ENCODE data around the gene GFOD1. TPM values are rescaled to one million over a fixed set of nuclear protein-coding genes. Genes with fewer than 3 reads are reported as not detected.
A peak's percentile ranks its signal among the peaks of the same experiment; 100 is the strongest.

Gene GFOD1
- total and polyA plus RNA-seq, 8 donors, result 0.76 to 29.4 (median 11.4) TPM

DNA sequence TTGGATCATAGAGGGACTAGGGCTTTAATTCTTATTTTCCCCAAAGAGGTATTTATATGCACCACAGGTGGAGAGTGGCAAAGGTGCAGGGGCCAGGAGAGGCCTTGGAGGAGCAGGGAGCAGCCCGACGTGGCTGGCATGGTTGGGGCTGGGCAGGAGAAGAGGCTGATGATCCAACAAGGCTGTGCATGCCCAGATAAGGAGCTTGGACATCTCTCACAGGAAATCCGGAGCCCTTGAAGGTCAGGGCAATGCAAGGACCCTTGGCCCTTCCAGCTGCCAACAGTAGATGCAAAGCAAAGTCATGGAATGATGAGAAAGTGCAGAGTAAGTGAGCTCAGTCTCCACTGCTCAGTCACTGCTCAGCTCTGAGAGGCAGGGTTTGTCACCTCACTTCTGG lies 47.1 kb upstream of the GFOD1 start:
- intact Hi-C loops (cut with DNase I; ENCODE audit: low total_unique reads), result no loop called here
- H3K27me3 ChIP-seq, result no peaks in the 10 kb centered on the region
- WGBS, 5 donors, result 65 to 77% (median 76%) methylated on average over 3 of the region's 3 CpGs

GRCh38 chr6:13531956-13532355 lies 44.6 kb upstream of the GFOD1 start:
- Histone ChIP-seq H3K9me3 (no peaks in the 10 kb centered on the region), H3K4me1 (peaks cover 0 to 2% (median 0%) of the 10 kb centered on the region in 4 donors), H3K36me3 (no peaks in the 10 kb centered on the region), H3K27me3 (no peaks in the 10 kb centered on the region), H3K4me3 (no peak overlapping the region), H3K27ac (no peak overlapping the region)
- no peak for DNase-seq
- 42 to 51% (median 44%) methylated on average over 4 of the region's 4 CpGs for WGBS, 5 donors
- intact Hi-C loops (cut with DNase I; ENCODE audit: low total_unique reads), result no loop called here
- TF ChIP-seq POLR2A (IDR thresholded peaks at IDR 0.05), result no peak

More for the DNA sequence above, 47.1 kb upstream of the GFOD1 start:
- no peaks in the 10 kb centered on the region for H3K4me1 ChIP-seq
- H3K9me3 ChIP-seq, result no peaks in the 10 kb centered on the region
- TF ChIP-seq POLR2A (IDR thresholded peaks at IDR 0.05) (no peak), POLR2AphosphoS5 (IDR thresholded peaks at IDR 0.05) (no peak), EP300 (IDR thresholded peaks at IDR 0.05) (no peak), CTCF (IDR thresholded peaks at IDR 0.05) (no peak)
- no peak for DNase-seq
- H3K36me3 ChIP-seq, result no peaks in the 10 kb centered on the region
- H3K4me3 ChIP-seq, result no peak overlapping the region
- H3K27ac ChIP-seq, result no peak overlapping the region

DNA sequence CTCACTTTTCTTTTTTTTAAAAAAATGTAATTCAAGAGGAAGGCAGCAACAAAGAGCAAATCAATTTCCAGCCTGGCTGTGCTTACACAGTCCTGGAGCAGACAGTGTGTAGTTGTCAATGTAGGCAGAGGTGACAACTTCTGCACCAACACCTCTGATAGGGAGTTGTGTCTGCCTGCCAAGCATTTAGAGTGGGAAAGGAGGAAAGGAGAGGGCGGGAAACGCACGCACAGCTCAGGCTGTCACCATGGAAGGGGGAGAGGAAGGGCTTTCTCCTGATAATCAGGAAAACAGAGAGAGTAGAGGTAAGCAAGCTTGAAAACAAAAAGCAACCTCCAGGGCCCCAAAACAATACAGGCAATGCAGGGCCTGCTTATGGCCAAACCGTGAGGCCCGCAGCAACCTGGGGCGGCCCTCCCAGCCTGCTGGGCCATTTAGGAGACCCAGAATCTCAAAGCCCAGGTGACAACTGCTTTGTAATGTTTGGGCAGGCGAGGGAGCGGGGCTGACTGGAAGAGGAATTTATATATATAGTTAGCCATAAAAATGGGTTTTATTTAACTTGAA lies 41.5 kb upstream of the GFOD1 start:
- no peak for DNase-seq
- TF ChIP-seq CTCF (IDR thresholded peaks at IDR 0.05) (no peak), POLR2AphosphoS5 (IDR thresholded peaks at IDR 0.05) (no peak), EP300 (IDR thresholded peaks at IDR 0.05) (no peak), POLR2A (IDR thresholded peaks at IDR 0.05) (no peak)
- intact Hi-C loops (cut with DNase I; ENCODE audit: low total_unique reads), result no loop called here
- H3K9me3 ChIP-seq, result no peaks in the 10 kb centered on the region
- H3K27me3 ChIP-seq, result no peaks in the 10 kb centered on the region
- H3K4me3 ChIP-seq, result no peak overlapping the region
- H3K36me3 ChIP-seq, result no peaks in the 10 kb centered on the region
- peaks cover 0 to 10% (median 0%) of the 10 kb centered on the region in 4 donors for H3K4me1 ChIP-seq
- 72 to 91% (median 77%) methylated on average over 7 to 8 of the region's 8 CpGs for WGBS, 5 donors
- no peak overlapping the region for H3K27ac ChIP-seq

- Histone ChIP-seq H3K4me3 (no peak overlapping the region), H3K36me3 (no peaks in the 10 kb centered on the region), H3K4me1 (peaks cover 0 to 10% (median 0%) of the 10 kb centered on the region in 4 donors), H3K27ac (no peak overlapping the region), H3K27me3 (no peaks in the 10 kb centered on the region), H3K9me3 (no peaks in the 10 kb centered on the region)
- intact Hi-C loops (cut with DNase I; ENCODE audit: low total_unique reads), result no loop called here
- WGBS, 5 donors, result 58 to 72% (median 63%) methylated on average over 3 of the region's 3 CpGs
- no peak for TF ChIP-seq POLR2A (IDR thresholded peaks at IDR 0.05)
- peak in 1 of 7 experiments; percentile 12 for TF ChIP-seq CTCF (IDR thresholded peaks at IDR 0.05)
- TF ChIP-seq EP300 (IDR thresholded peaks at IDR 0.05), result no peak
- no peak for TF ChIP-seq POLR2AphosphoS5 (IDR thresholded peaks at IDR 0.05)
- DNase-seq, result no peak
Observed at GRCh38 chr6:13528232-13528631, 40.8 kb upstream of the GFOD1 start.

DNA sequence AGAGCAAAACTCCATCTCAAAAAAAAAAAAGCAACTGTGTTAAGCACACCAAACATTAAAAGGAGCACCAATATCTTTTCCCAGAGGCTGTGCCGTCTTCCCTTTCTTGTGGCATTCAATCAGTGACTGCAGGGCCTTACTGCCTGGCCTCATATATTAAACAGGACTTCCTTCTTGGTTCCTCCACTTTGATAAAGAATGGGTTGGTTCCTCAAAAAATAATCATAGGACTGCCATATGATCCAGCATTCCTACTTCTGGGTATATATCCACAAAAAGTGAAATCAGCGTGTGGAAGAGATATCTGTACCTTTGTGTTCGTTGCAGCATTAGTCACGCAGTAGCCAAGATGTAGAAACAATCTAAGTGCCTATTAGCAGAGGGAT lies 40.3 kb upstream of the GFOD1 start:
- H3K27ac ChIP-seq, result peak overlapping the region in 3 of 5 donors; percentile 42 to 59 (median 55)
- no peak overlapping the region for H3K4me3 ChIP-seq
- DNase-seq, result no peak
- TF ChIP-seq EP300 (IDR thresholded peaks at IDR 0.05) (no peak), CTCF (IDR thresholded peaks at IDR 0.05) (no peak), POLR2A (IDR thresholded peaks at IDR 0.05) (no peak), POLR2AphosphoS5 (IDR thresholded peaks at IDR 0.05) (no peak)
- H3K36me3 ChIP-seq, result no peaks in the 10 kb centered on the region
- 82 to 93% (median 89%) methylated on average over 4 of the region's 4 CpGs for WGBS, 5 donors
- intact Hi-C loops (cut with DNase I; ENCODE audit: low total_unique reads), result no loop called here
- no peaks in the 10 kb centered on the region for H3K27me3 ChIP-seq
- H3K9me3 ChIP-seq, result no peaks in the 10 kb centered on the region
- peaks cover 0 to 10% (median 0%) of the 10 kb centered on the region in 4 donors for H3K4me1 ChIP-seq

Data from stomach (tissue), 9 donors.